ENCODE results near the gene BST2.

GRCh38 chr19:17420475-17420924 is 15.1 kb upstream of the BST2 start:
- no peak for TF ChIP-seq CTCF (IDR thresholded peaks at IDR 0.05; ENCODE audit: borderline replicate concordance, extremely low read depth, low read length, poor library complexity, severe bottlenecking)
- no peak for TF ChIP-seq EZH2 (IDR thresholded peaks at IDR 0.05; ENCODE audit: borderline replicate concordance, low read depth, low read length, severe bottlenecking)

Measured in DND-41 (cell line).